Measurements from ENCODE around the gene ASPHD2.
A peak's percentile ranks its signal among the peaks of the same experiment; 100 is the strongest.

The ASPHD2 gene

DNA sequence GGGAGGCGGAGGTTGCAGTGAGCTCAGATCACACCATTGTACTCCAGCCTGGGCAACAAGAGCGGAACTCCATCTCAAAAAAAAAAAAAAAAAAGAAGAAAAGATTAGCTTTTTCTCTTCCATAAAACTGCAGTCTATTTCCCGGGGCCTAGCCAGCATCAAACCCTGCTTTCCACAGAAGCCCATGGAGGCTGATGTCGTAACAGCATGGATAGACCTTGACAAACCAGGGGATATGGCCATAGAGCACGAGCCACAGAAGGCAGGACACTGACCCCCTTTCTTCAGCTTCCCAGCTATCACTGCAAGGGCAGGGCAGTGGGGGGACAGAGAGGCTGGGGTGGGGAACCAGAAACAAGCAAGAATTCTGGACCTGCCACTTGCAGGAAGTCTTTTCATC, 33.0 kb downstream of the ASPHD2 start:
- DNase-seq (ENCODE audit: low read depth in 2 of 2) = no peak
- H3K4me3 ChIP-seq (replicated peaks in 1 of 2; ENCODE audit: low read depth in 2 of 2, low read length in 2 of 2) = no peak overlapping the region
- TF ChIP-seq, protein P1, sequence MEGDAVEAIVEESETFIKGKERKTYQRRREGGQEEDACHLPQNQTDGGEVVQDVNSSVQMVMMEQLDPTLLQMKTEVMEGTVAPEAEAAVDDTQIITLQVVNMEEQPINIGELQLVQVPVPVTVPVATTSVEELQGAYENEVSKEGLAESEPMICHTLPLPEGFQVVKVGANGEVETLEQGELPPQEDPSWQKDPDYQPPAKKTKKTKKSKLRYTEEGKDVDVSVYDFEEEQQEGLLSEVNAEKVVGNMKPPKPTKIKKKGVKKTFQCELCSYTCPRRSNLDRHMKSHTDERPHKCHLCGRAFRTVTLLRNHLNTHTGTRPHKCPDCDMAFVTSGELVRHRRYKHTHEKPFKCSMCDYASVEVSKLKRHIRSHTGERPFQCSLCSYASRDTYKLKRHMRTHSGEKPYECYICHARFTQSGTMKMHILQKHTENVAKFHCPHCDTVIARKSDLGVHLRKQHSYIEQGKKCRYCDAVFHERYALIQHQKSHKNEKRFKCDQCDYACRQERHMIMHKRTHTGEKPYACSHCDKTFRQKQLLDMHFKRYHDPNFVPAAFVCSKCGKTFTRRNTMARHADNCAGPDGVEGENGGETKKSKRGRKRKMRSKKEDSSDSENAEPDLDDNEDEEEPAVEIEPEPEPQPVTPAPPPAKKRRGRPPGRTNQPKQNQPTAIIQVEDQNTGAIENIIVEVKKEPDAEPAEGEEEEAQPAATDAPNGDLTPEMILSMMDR (IDR thresholded peaks at IDR 0.05; ENCODE audit: low read depth, low read length) = no peak

DNA sequence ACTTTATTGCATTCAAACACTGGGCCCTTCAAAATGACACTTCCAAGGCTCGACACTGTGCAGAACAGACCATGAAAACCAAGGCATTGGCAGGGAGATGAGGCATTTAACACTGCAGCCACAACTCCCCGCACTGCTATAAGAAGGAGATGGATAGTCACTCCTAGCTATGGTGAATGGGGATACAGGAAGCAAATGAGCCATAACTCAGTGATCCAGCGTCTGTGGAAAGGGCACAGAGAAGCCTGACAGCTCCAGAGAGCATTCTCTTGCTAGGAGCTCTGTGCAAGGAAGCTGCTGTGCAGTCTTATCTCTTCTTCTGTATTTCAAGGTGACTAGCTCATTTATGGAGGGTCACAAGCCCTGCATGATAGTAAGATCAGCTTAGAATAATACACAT, 33.6 kb downstream of the ASPHD2 start:
- TF ChIP-seq, protein P1 (IDR thresholded peaks at IDR 0.05; ENCODE audit: low read depth, low read length) = no peak
- no peak for DNase-seq (ENCODE audit: low read depth in 2 of 2)
- no peak overlapping the region for H3K4me3 ChIP-seq (replicated peaks in 1 of 2; ENCODE audit: low read depth in 2 of 2, low read length in 2 of 2)

- TF ChIP-seq, protein P1 (IDR thresholded peaks at IDR 0.05; ENCODE audit: low read depth, low read length) = no peak
- H3K4me3 ChIP-seq (replicated peaks in 1 of 2; ENCODE audit: low read depth in 2 of 2, low read length in 2 of 2) = no peak overlapping the region
- peak in 1 of 2 donors; percentile 15 for DNase-seq (ENCODE audit: low read depth in 2 of 2)
These were observed 34.1 kb downstream of the ASPHD2 start for GRCh38 chr22:26463101-26463661.

GRCh38 chr22:26463688-26464087, 34.6 kb downstream of the ASPHD2 start:
- no peak overlapping the region for H3K4me3 ChIP-seq (replicated peaks in 1 of 2; ENCODE audit: low read depth in 2 of 2, low read length in 2 of 2)
- TF ChIP-seq, protein P1 (IDR thresholded peaks at IDR 0.05; ENCODE audit: low read depth, low read length) = no peak
- DNase-seq (ENCODE audit: low read depth in 2 of 2) = no peak

DNA sequence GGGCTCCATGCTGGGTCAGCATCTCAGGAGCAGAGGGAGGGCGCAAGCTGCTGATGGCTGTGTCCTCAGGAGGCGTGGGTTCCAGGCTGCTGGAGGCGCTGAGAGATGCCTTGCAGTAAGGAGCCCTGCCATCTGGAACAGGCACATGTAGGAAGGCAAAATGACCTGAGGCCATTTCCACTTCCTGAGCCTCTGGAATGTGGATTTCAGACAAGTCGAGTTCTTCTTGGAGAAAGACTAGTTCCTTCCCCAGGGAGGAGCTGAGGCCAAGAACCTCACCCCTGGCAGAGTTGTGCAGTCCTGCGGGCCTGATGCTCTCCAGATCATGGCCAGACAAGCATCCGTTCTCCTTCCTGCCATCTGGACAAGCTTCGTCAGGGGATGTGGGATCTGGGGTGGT, 35.3 kb downstream of the ASPHD2 start:
- DNase-seq (ENCODE audit: low read depth in 2 of 2) = peak in 1 of 2 donors; percentile 81
- TF ChIP-seq, protein P1 (IDR thresholded peaks at IDR 0.05; ENCODE audit: low read depth, low read length) = no peak
- H3K4me3 ChIP-seq (replicated peaks in 1 of 2; ENCODE audit: low read depth in 2 of 2, low read length in 2 of 2) = no peak overlapping the region

DNA sequence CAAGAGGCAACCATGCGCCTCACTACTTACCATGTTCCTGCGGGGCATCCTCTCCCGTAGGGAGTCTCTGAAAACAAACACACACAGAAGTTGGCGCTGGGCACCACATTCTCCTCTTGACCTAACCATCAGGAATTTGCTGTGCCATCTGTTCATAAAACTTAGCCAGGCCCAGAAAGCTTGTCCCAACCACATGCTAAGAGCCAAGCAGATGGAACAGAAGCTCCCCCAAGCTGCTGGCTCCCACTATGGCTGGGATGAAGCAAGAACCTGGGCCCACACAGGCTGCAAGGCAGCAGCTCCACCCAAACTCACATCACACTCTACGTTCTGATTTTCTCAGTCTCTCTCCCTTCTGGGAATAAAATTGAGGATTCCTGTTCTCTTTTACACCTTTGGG, 37.1 kb downstream of the ASPHD2 start:
- DNase-seq (ENCODE audit: low read depth in 2 of 2) = no peak
- no peak overlapping the region for H3K4me3 ChIP-seq (replicated peaks in 1 of 2; ENCODE audit: low read depth in 2 of 2, low read length in 2 of 2)
- TF ChIP-seq, protein P1 (IDR thresholded peaks at IDR 0.05; ENCODE audit: low read depth, low read length) = no peak

DNA sequence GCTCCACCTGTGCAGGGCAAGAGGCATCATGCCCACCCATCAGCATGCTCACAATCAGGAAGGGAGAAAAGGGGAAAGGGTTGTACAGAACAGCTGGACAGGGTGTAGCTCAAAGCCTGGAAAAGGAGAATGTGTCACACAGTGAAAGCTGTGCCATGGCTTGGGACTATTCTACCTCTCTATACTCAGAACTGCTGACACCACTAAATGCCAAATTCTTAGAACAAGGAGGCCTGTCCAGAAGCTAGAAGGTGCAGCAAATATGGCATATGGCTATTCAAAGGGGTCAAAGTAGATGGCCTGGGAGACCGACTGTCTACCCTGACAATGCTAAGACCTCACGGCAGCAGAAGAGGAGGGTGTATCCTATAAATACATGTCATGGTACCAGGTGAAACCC, 41.7 kb downstream of the ASPHD2 start:
- DNase-seq (ENCODE audit: low read depth in 2 of 2) = no peak
- H3K4me3 ChIP-seq (replicated peaks in 1 of 2; ENCODE audit: low read depth in 2 of 2, low read length in 2 of 2) = no peak overlapping the region
- TF ChIP-seq, protein P1 (IDR thresholded peaks at IDR 0.05; ENCODE audit: low read depth, low read length) = no peak
